Caco-2 (cell line): ENCODE measurements around the gene BID. TPM values are rescaled to one million over a fixed set of nuclear protein-coding genes. Genes with fewer than 3 reads are reported as not detected.

Experiments
- BruUV-seq: library from RNA; stranded (reverse); fragments of 400-500 nt; replicated peaks from 2 replicates; lab custom pipeline; 2021; lab: Mats Ljungman, UMichigan
- CTCF ChIA-PET: fragments of 300-600 bp; sonication (Branson Sonifier 250); formaldehyde crosslinking; loops from one replicate; lab custom pipeline; 2022; ENCODE audit warnings: antibody characterized with exemption; lab: Charles Lee
- POLR2A ChIA-PET: fragments of 300-600 bp; sonication (Branson Sonifier 250); formaldehyde crosslinking; loops from one replicate; lab custom pipeline; 2022; ENCODE audit warnings: antibody characterized with exemption; lab: Charles Lee
- DNase-seq, 2 experiments: peaks; one replicate each; pipeline versions ENCODE4 v3.0.0 to v3.0.0-alpha.2; 2020 to 2022
- H3K27me3 ChIP-seq: replicated peaks from 2 replicates; pipeline ENCODE4 v1.6.0; 2011; ENCODE audit warnings: low read length; ENCODE audit not compliant: control insufficient read depth, insufficient read depth
- H3K36me3 ChIP-seq: 2 replicates; pipeline ENCODE4 v1.5.1; 2011; ENCODE audit warnings: low read length; ENCODE audit not compliant: control insufficient read depth, insufficient read depth
- H3K4me1 ChIP-seq: fragments of 250-450 bp; sonication (Bioruptor Pico); 2 replicates; pipeline ENCODE4 v1.5.1; 2020; ENCODE audit warnings: mild to moderate bottlenecking
- H3K4me3 ChIP-seq: 2 replicates; pipeline ENCODE4 v1.5.1; 2011; ENCODE audit warnings: low read depth, mild to moderate bottlenecking, control low read depth, low read length
- H3K9me3 ChIP-seq: fragments of 250-450 bp; sonication (Bioruptor Pico); 2 replicates; pipeline ENCODE4 v1.5.1; 2020; ENCODE audit warnings: mild to moderate bottlenecking, moderate library complexity
- H3K27ac Mint-ChIP-seq: one replicate; pipeline ENCODE4 v1.8.0; 2022; ENCODE audit warnings: mixed read lengths; ENCODE audit not compliant: unreplicated experiment
- H3K27me3 Mint-ChIP-seq: one replicate; pipeline ENCODE4 v1.8.0; 2022; ENCODE audit warnings: mixed read lengths; ENCODE audit not compliant: insufficient read depth, unreplicated experiment
- H3K36me3 Mint-ChIP-seq: one replicate; pipeline ENCODE4 v1.8.0; 2022; ENCODE audit warnings: mild to moderate bottlenecking, mixed read lengths; ENCODE audit not compliant: insufficient read depth, unreplicated experiment
- H3K4me1 Mint-ChIP-seq: one replicate; pipeline ENCODE4 v1.8.0; 2022; ENCODE audit warnings: low read depth, mixed read lengths; ENCODE audit not compliant: unreplicated experiment
- H3K4me3 Mint-ChIP-seq: one replicate; pipeline ENCODE4 v1.8.0; 2022; ENCODE audit warnings: mild to moderate bottlenecking, moderate library complexity, mixed read lengths; ENCODE audit not compliant: unreplicated experiment
- H3K9me3 Mint-ChIP-seq: one replicate; pipeline ENCODE4 v1.8.0; 2022; ENCODE audit warnings: mixed read lengths; ENCODE audit not compliant: unreplicated experiment
- CTCF ChIP-seq, 2 experiments: fragments of 200-600 bp in 1 of 2; IDR thresholded peaks; 1 replicate in 1 of 2; 2 replicates in 1 of 2; pipeline versions ENCODE4 v1.5.1 to v1.8.0; 2011 to 2022; ENCODE audit warnings: antibody characterized with exemption in 1 of 2, control low read depth in 1 of 2, inconsistent platforms in 1 of 2, low read depth in 1 of 2, low read length in 1 of 2, mild to moderate bottlenecking in 1 of 2, moderate library complexity in 1 of 2; ENCODE audit not compliant: insufficient read depth in 1 of 2, severe bottlenecking in 1 of 2, unreplicated experiment in 1 of 2
- intact Hi-C: fragments of 100-400 bp; cut with micrococcal nuclease; formaldehyde crosslinking; loops from one replicate; pipeline ENCODE4 v1.10.0; 2022; ENCODE audit not compliant: unreplicated experiment
- microRNA-seq: library from miRNA; unstranded; fragments of <30 nt; microRNA quantifications from one replicate; pipeline ENCODE4 v1.2.0, GENCODE V29; 2022
- total RNA-seq: library from RNA; stranded (reverse); gene quantifications from 2 replicates; pipeline ENCODE4 v1.2.3, GENCODE V29; 2022

Gene BID
- total RNA-seq, 1 experiment from 2014 or later = 28.2 TPM

- ChIA-PET CTCF (no interaction called here), POLR2A (no interaction called here)
- Histone ChIP-seq H3K27me3 (no peaks in the 10 kb centered on the region), H3K4me3 (no peak overlapping the region), H3K9me3 (no peaks in the 10 kb centered on the region), H3K4me1 (no peaks in the 10 kb centered on the region), H3K36me3 (peaks cover 4% of the 10 kb centered on the region)
- no peaks in the 10 kb centered on the region for H3K4me1 Mint-ChIP-seq
- no peaks in the 10 kb centered on the region for H3K27me3 Mint-ChIP-seq
- H3K4me3 Mint-ChIP-seq = no peak overlapping the region
- H3K9me3 Mint-ChIP-seq = no peaks in the 10 kb centered on the region
- no peak overlapping the region for H3K27ac Mint-ChIP-seq
- intact Hi-C loops = no loop called here
- no peak for TF ChIP-seq CTCF (IDR thresholded peaks at IDR 0.05; ENCODE audit: insufficient read depth in 1 of 2, low read depth in 1 of 2, low read length in 1 of 2, severe bottlenecking in 1 of 2, unreplicated experiment in 1 of 2)
- peaks cover 6% of the 10 kb centered on the region for H3K36me3 Mint-ChIP-seq
- DNase-seq = no peak
- BruUV-seq = no TSS peak
Measured at GRCh38 chr22:17692841-17693240, 81.4 kb downstream of the BID start.

- no TSS peak for BruUV-seq
- POLR2A ChIA-PET = no interaction called here
- TF ChIP-seq CTCF (IDR thresholded peaks at IDR 0.05; ENCODE audit: insufficient read depth in 1 of 2, low read depth in 1 of 2, low read length in 1 of 2, severe bottlenecking in 1 of 2, unreplicated experiment in 1 of 2) = no peak
- CTCF ChIA-PET = no interaction called here
- Histone ChIP-seq H3K4me3 (no peak overlapping the region), H3K27me3 (no peaks in the 10 kb centered on the region), H3K9me3 (no peaks in the 10 kb centered on the region), H3K4me1 (no peaks in the 10 kb centered on the region; the same call in 1 of the 2 replicates), H3K36me3 (no peaks in the 10 kb centered on the region)
- Mint-ChIP-seq H3K4me1 (no peaks in the 10 kb centered on the region), H3K27ac (no peak overlapping the region), H3K4me3 (no peak overlapping the region), H3K36me3 (peaks cover 5% of the 10 kb centered on the region), H3K27me3 (no peaks in the 10 kb centered on the region), H3K9me3 (no peaks in the 10 kb centered on the region)
- DNase-seq = no peak
- intact Hi-C loops = no loop called here
Measured at GRCh38 chr22:17684245-17684644, 90.0 kb downstream of the BID start.

Small RNA genes lying within 50 kb of the gene (microRNA-seq; reads per million reads assigned to microRNA genes)
- gene MIR3198-1 = not detected

Other genes starting within 250 kb of the BID start
- gene SLC25A18, start 211.0 kb downstream of the BID start, total RNA-seq = 0.14 TPM in 1 of 2 replicates, not detected in the other
- 139 and 147 TPM in 2 replicates for gene ATP6V1E1, start 145.7 kb downstream of the BID start, total RNA-seq
- gene BCL2L13, start 135.7 kb downstream of the BID start, total RNA-seq = 33.7 and 34.3 TPM in 2 replicates